ENCODE measurements around the gene HPN.
"Not testable (repeated sequence)": the region's sequence is repeated elsewhere in the genome, so short reads cannot be mapped to it uniquely, and the experiment has no call there.

The HPN gene

GRCh38 chr19:35028600-35028885, 13.0 kb upstream of the HPN start:
- not testable (repeated sequence) for DNase-seq

GRCh38 chr19:35029275-35029736, 12.2 kb upstream of the HPN start:
- DNase-seq: not testable (repeated sequence)

- no peak for DNase-seq
These were observed 11.7 kb upstream of the HPN start for GRCh38 chr19:35029737-35030256.

GRCh38 chr19:35030257-35031071, 11.1 kb upstream of the HPN start, which contains the start of gene SCN1B:
Gene SCN1B, plus strand, starts transcription at chr19:35030470. Its CDS starts 351 bp downstream, at chr19:35030821.
- peak; percentile 64 for DNase-seq

GRCh38 chr19:35031072-35031881, 10.2 kb upstream of the HPN start:
- DNase-seq: peak; percentile 16

GRCh38 chr19:35032356-35032865, 9.1 kb upstream of the HPN start:
- DNase-seq: no peak

GRCh38 chr19:35033067-35034004, 8.2 kb upstream of the HPN start:
- no peak for DNase-seq

GRCh38 chr19:35034005-35034502, 7.5 kb upstream of the HPN start:
- DNase-seq: no peak

- DNase-seq: no peak
These were observed 6.7 kb upstream of the HPN start for GRCh38 chr19:35034588-35035382.

- no peak for DNase-seq
These were observed 3.6 kb upstream of the HPN start for GRCh38 chr19:35037716-35038622.

- peak; percentile 36 for DNase-seq
These were observed 2.7 kb upstream of the HPN start for GRCh38 chr19:35038623-35039512.

- DNase-seq: no peak
These were observed 1.4 kb upstream of the HPN start for GRCh38 chr19:35039881-35040825.

GRCh38 chr19:35040826-35041547, 534 bp upstream of the HPN start:
- no peak for DNase-seq

- no peak for DNase-seq
These were observed 672 bp downstream of the HPN start for GRCh38 chr19:35042056-35042730.

GRCh38 chr19:35042954-35043604, 1.6 kb downstream of the HPN start:
- no peak for DNase-seq

- no peak for DNase-seq
These were observed 2.4 kb downstream of the HPN start for GRCh38 chr19:35043906-35044305.

Measured in fibroblast of upper back skin (primary cell).